ENCODE results near the gene TOP2B.

- TF ChIP-seq CTCF (IDR thresholded peaks at IDR 0.05) (no peak), POLR2A (IDR thresholded peaks at IDR 0.05) (no peak)
These were observed 88.6 kb downstream of the TOP2B start for GRCh38 chr3:25576146-25576545.

Data from stomach (tissue), 4 donors.